ENCODE data around the gene CHST1.

The CHST1 gene

GRCh38 chr11:45664376-45665205, 831 bp downstream of the CHST1 start:
- H3K27ac ChIP-seq: no peak overlapping the region
- H3K4me1 ChIP-seq (ENCODE audit: control insufficient read depth in 1 of 2, insufficient read depth in 1 of 2, low read depth in 1 of 2, low read length in 1 of 2): peaks cover 0 to 12% of the 10 kb centered on the region in 2 experiments
- no peak for TF ChIP-seq CTCF (IDR thresholded peaks at IDR 0.05)
- peaks cover 100% of the 10 kb centered on the region for H3K27me3 ChIP-seq
- peak overlapping the region in 1 of 2 experiments; percentile 7 for H3K4me3 ChIP-seq (ENCODE audit: low read depth in 1 of 2, low read length in 1 of 2)
- H3K9me3 ChIP-seq: no peaks in the 10 kb centered on the region
- H3K36me3 ChIP-seq: no peaks in the 10 kb centered on the region

GRCh38 chr11:45663486-45664375, 1.7 kb downstream of the CHST1 start:
- TF ChIP-seq CTCF (IDR thresholded peaks at IDR 0.05): no peak
- H3K4me1 ChIP-seq (ENCODE audit: control insufficient read depth in 1 of 2, insufficient read depth in 1 of 2, low read depth in 1 of 2, low read length in 1 of 2): peaks cover 0 to 12% of the 10 kb centered on the region in 2 experiments
- no peaks in the 10 kb centered on the region for H3K36me3 ChIP-seq
- H3K27me3 ChIP-seq: peaks cover 100% of the 10 kb centered on the region
- no peaks in the 10 kb centered on the region for H3K9me3 ChIP-seq
- no peak overlapping the region for H3K4me3 ChIP-seq (ENCODE audit: low read depth in 1 of 2, low read length in 1 of 2)
- no peak overlapping the region for H3K27ac ChIP-seq

- H3K27me3 ChIP-seq: peaks cover 100% of the 10 kb centered on the region
- no peak overlapping the region for H3K4me3 ChIP-seq (ENCODE audit: low read depth in 1 of 2, low read length in 1 of 2)
- H3K27ac ChIP-seq: no peak overlapping the region
- no peaks in the 10 kb centered on the region for H3K9me3 ChIP-seq
- H3K36me3 ChIP-seq: no peaks in the 10 kb centered on the region
- peaks cover 0 to 12% of the 10 kb centered on the region in 2 experiments for H3K4me1 ChIP-seq (ENCODE audit: control insufficient read depth in 1 of 2, insufficient read depth in 1 of 2, low read depth in 1 of 2, low read length in 1 of 2)
- TF ChIP-seq CTCF (IDR thresholded peaks at IDR 0.05): no peak
These were observed 2.5 kb downstream of the CHST1 start for GRCh38 chr11:45662665-45663485.

- Histone ChIP-seq H3K4me3 (ENCODE audit: low read depth in 1 of 2, low read length in 1 of 2) (no peak overlapping the region), H3K9me3 (no peaks in the 10 kb centered on the region), H3K4me1 (ENCODE audit: control insufficient read depth in 1 of 2, insufficient read depth in 1 of 2, low read depth in 1 of 2, low read length in 1 of 2) (peaks cover 0 to 12% of the 10 kb centered on the region in 2 experiments), H3K36me3 (no peaks in the 10 kb centered on the region), H3K27ac (no peak overlapping the region), H3K27me3 (peaks cover 100% of the 10 kb centered on the region)
- TF ChIP-seq CTCF (IDR thresholded peaks at IDR 0.05): no peak
These were observed 3.2 kb downstream of the CHST1 start for GRCh38 chr11:45662096-45662664.
